GM19099 (cell line): ENCODE data around the gene NABP2.

Experiments
- POLR2A ChIP-seq: IDR thresholded peaks from 3 replicates; pipeline ENCODE4 v1.6.1; 2011; ENCODE audit warnings: low read depth; ENCODE audit not compliant: insufficient read length; ENCODE audit errors: extremely low read depth

Gene NABP2

GRCh38 chr12:56255671-56256070, 31.5 kb downstream of the NABP2 start:
- no peak for TF ChIP-seq POLR2A

DNA sequence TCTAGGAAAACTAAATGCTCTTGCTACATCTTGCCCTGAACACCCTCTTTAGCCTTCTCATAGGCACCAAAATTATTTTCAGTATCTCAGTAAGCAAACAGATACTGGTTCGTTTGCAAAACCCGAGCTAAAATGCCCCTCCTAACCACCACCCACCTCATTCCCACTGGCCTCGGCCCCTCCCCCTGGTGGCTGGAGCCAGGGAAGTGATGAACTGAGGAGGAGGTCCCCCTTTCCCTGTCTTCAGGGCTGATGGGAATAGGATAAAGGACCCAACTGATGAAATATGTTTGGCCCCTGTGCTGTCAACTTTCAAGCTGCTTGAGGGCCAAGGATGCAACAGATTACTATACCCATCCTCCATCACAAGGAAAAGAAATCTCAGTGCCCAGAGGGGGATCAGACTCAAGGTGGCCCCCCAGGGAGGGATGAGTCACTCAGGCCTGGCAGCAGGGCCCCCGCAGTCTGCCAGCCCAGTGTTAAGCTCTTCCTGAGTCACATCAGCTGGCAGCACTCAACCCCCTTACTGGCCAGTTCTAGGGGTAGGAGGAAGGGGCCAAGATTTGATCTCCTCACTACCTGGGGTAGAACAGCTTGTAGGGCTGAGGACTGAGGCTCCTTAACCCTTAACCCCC, 32.3 kb downstream of the NABP2 start:
- no peak for TF ChIP-seq POLR2A

GRCh38 chr12:56257071-56257470, 32.9 kb downstream of the NABP2 start:
- TF ChIP-seq POLR2A: no peak

DNA sequence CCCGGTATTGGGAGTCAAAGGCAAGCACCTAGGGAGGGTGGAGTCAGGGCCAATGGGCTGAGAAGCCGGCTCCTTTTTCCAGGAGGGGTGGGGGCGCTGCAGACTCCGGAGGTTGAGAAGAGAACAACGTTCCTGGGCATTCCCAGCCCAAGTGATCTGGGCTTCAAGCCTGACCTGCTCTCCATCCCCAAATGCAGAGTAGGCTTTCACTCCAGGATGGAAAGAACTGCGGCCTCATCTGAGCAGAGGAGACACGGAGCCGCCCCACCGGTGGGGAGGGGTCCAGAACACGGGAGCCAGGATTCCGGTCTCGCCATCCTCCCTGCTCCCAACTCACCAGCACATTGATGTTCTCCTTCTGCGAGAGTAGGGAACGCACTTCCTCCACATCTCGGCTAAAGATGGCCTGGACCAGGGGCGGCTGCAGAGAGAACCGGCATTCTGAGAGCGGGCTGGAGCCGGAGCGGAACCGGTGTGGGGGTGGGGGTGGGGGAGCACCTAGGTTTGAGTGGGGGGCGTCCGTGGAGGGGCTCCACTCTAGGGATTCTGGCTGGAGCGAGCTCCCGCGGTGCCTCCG, 33.4 kb downstream of the NABP2 start:
- TF ChIP-seq POLR2A: no peak

GRCh38 chr12:56258068-56258819, 34.1 kb downstream of the NABP2 start, which contains the start of gene ANKRD52:
ANKRD52 (minus strand) TSS chr12:56258384; CDS start chr12:56258269, 115 bp downstream.
- TF ChIP-seq POLR2A: peak; percentile 67

- TF ChIP-seq POLR2A: no peak
Measured at GRCh38 chr12:56258820-56259183, 34.7 kb downstream of the NABP2 start.

- no peak for TF ChIP-seq POLR2A
Measured at GRCh38 chr12:56260380-56260779, 36.2 kb downstream of the NABP2 start.

DNA sequence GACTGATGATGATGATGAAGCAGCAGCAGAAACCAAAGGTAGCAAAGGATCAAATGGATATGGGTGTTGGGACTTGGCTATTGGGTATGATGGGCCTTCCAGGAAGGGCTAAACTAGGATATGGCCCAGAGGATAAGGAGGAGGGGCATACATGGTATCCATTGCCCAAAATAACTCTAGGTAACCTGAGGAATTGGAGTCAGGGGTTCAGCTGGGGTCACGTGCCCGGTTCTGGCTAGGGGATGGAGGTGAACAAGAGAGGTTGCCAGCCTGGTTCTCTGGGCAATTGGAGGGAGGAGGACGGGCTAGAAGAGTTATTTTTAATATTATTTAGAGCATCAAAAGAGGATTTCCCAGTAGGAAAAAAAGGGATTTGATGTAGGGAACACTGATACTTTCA, 36.8 kb downstream of the NABP2 start:
- TF ChIP-seq POLR2A: no peak

DNA sequence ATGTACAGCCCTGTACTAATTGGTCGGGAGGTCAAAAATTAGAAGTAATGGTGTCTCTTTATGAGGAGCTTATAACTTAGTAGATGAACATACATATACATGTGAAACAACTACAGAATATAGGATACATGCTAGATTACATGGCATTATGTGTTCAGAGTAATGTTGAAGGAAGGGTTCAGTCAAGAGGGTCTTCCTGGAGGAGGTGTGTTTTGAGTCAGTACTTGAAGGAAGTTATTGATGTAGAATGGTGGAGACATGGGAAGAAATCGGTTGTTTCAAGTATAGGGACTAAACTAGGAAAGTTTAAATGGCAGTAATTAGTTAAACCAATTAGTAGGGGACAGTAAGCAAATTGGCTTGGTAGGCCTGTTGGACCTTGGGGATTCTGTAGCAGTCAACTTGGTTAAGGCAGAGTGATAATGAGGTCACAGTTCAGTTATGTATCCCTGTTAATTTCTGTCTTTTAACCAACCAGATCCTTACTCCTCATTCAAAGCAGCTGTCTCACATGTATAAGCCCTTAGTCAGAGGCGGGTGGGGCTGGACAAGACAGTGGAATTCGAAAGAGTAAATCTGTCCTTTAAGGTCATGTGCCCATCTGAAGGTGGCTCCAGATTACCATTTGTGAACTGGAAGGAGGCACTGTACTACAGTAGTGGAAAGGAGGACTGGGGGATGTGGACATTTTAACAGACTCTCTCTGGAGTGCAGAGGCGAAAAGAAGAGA, 37.5 kb downstream of the NABP2 start:
- TF ChIP-seq POLR2A: no peak

GRCh38 chr12:56266693-56267442, 42.7 kb downstream of the NABP2 start, which contains the start of gene COQ10A:
COQ10A (plus strand) TSS chr12:56266942; CDS start chr12:56267119, 177 bp downstream.
- peak; percentile 87 for TF ChIP-seq POLR2A

GRCh38 chr12:56267443-56268071, 43.4 kb downstream of the NABP2 start:
- TF ChIP-seq POLR2A: no peak

DNA sequence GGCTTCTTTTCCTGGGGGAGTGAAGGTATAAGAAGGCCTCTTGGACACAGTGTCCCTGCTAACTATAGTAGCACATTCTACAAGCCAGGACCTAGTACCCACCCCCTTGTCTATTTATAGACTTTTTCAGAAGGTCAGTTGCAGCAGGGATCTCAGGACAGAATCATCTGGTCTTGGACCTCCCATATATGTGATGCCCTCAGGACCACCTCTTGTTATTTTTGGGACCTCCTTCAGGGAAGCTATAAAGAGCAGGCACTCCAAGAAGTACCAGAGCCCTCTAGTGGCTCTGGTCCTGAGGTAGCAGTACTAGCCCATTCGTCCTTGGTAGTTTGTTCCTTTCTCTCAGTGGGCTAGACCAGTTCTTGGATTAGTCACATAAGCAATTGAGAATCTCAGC, 46.9 kb downstream of the NABP2 start:
- TF ChIP-seq POLR2A: no peak

GRCh38 chr12:56274299-56274698, 50.2 kb downstream of the NABP2 start:
- no peak for TF ChIP-seq POLR2A

DNA sequence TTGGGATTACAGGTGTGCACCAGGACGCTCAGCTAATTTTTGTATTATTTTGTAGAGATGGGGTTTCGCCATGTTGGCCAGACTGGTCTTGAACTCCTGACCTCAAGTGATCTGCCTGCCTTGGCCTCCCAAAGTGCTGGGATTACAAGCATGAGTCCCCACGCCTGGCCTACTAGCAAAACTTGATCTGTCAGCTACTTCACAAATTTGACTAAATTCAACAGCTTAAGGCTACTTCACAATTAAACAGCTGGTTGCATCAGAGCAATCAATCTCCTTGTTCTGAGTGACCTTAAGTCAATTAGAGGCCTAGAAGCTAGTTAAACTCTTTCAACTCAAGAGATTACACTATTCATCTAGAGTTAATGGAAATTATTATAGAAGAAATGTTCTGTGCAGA, 54.8 kb downstream of the NABP2 start:
- TF ChIP-seq POLR2A: no peak
